Measurements from ENCODE around the gene CDC26.

Gene CDC26

DNA sequence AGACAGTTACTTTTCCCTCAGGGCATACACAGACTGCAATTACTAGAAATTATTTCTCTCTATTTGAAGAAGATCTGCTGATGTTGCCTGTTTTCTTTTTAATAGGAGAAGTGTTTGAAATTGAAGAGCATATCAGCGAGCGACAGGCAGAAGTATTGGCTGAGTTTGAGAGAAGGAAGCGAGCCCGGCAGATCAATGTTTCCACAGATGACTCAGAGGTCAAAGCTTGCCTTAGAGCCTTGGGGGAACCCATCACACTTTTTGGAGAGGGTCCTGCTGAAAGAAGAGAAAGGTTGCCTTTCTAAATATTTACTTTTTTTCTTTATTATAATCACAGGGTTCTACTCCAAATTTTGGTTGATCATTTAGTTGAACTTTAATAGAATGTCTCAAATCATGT lies 3.5 kb upstream of the CDC26 start:
- H3K27ac ChIP-seq (ENCODE audit: low read length, poor library complexity, severe bottlenecking) = no peak overlapping the region
- H2BK120ac ChIP-seq (ENCODE audit: low read depth, low read length) = no peak overlapping the region
- no peak overlapping the region for H3K4me2 ChIP-seq (ENCODE audit: low read length, poor library complexity, severe bottlenecking)
- H3K4ac ChIP-seq (ENCODE audit: low read depth in 1 of 2, low read length in 2 of 2) = no peak overlapping the region
- no peak overlapping the region for H2AFZ ChIP-seq (ENCODE audit: low read depth, low read length)
- H3K4me1 ChIP-seq (ENCODE audit: control insufficient read depth, insufficient read depth, low read depth, low read length) = no peaks in the 10 kb centered on the region
- DNase-seq = no peak
- no peak overlapping the region for H4K91ac ChIP-seq (ENCODE audit: low read length)
- H3K27me3 ChIP-seq (ENCODE audit: control insufficient read depth in 1 of 2, insufficient read depth in 1 of 2, low read length in 2 of 2) = no peaks in the 10 kb centered on the region
- H4K8ac ChIP-seq (ENCODE audit: low read length) = no peak overlapping the region
- H3K79me1 ChIP-seq (replicated peaks; ENCODE audit: low read length, poor library complexity, severe bottlenecking) = peaks cover 17% of the 10 kb centered on the region
- no peaks in the 10 kb centered on the region for H3K9me3 ChIP-seq (ENCODE audit: control insufficient read depth, low read length)
- peaks cover 22 to 65% of the 10 kb centered on the region in 2 experiments for H3K36me3 ChIP-seq (ENCODE audit: control insufficient read depth in 1 of 2, insufficient read depth in 2 of 2, low read depth in 1 of 2, low read length in 2 of 2)
- H3K14ac ChIP-seq (ENCODE audit: low read length in 2 of 2) = no peak overlapping the region
- H3K23ac ChIP-seq (ENCODE audit: low read length in 2 of 2) = no peak overlapping the region
- no peak overlapping the region for H3K18ac ChIP-seq (ENCODE audit: low read depth in 1 of 2, low read length in 2 of 2)
- 97% methylated on average over 4 of the region's 4 CpGs for WGBS
- no peak overlapping the region for H2BK12ac ChIP-seq (ENCODE audit: low read length in 2 of 2)
- peak overlapping the region; percentile 3 for H3K9ac ChIP-seq (ENCODE audit: low read length)
- no peak overlapping the region for H3K4me3 ChIP-seq (ENCODE audit: insufficient read depth in 1 of 2, low read depth in 1 of 2, low read length in 2 of 2)
- no peak overlapping the region for H2BK5ac ChIP-seq (ENCODE audit: low read depth, low read length, poor library complexity, severe bottlenecking)
- H2AK5ac ChIP-seq (ENCODE audit: low read length, severe bottlenecking) = no peak overlapping the region
- H2BK15ac ChIP-seq (ENCODE audit: low read depth, poor library complexity, severe bottlenecking) = no peak overlapping the region

DNA sequence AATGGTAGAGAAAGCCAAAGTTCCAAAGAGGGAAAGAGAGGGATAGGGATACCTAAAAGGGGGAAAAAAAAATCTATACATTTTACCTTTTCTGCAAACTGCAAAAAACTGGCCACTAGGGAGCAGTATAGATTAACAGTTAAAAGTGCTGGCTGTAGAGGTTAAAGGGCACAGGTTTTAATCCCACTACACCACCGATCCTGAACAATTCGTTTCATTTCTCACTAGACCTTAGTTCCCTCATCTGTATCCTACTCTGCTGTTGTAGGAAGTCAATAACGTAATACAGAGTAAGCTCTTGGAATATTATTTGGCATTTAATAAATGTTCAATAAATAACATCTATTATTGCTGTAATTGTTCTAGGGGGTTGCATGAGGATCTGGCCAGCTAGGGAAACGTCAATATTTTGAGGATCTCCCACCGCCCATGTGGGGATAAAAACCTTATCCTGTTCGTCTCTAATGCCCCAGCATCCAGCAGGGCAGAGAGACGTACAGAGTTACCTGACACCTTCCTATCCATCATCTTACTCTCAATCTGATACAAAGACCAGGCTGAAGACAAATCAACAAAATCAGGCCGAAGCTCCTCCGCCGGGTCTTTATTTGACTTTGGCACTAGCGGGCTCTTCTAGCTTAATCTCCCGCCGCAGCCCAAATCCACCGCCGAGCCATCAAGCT lies 757 bp downstream of the CDC26 start:
- Histone ChIP-seq H3K27me3 (ENCODE audit: control insufficient read depth in 1 of 2, insufficient read depth in 1 of 2, low read length in 2 of 2) (no peaks in the 10 kb centered on the region), H3K18ac (ENCODE audit: low read depth in 1 of 2, low read length in 2 of 2) (peak overlapping the region in 1 of 2 experiments; percentile 55), H3K4ac (ENCODE audit: low read depth in 1 of 2, low read length in 2 of 2) (peak overlapping the region in 1 of 2 experiments; percentile 6), H4K91ac (ENCODE audit: low read length) (no peak overlapping the region), H2BK5ac (ENCODE audit: low read depth, low read length, poor library complexity, severe bottlenecking) (peak overlapping the region; percentile 34), H3K9ac (ENCODE audit: low read length) (peak overlapping the region; percentile 98), H2BK15ac (ENCODE audit: low read depth, poor library complexity, severe bottlenecking) (peak overlapping the region; percentile 84), H3K23ac (ENCODE audit: low read length in 2 of 2) (no peak overlapping the region), H2AFZ (ENCODE audit: low read depth, low read length) (no peak overlapping the region), H3K4me2 (ENCODE audit: low read length, poor library complexity, severe bottlenecking) (peak overlapping the region; percentile 95), H2BK12ac (ENCODE audit: low read length in 2 of 2) (peak overlapping the region in 1 of 2 experiments; percentile 31), H4K8ac (ENCODE audit: low read length) (peak overlapping the region; percentile 76), H2BK120ac (ENCODE audit: low read depth, low read length) (peak overlapping the region; percentile 23), H3K14ac (ENCODE audit: low read length in 2 of 2) (no peak overlapping the region), H3K4me3 (ENCODE audit: insufficient read depth in 1 of 2, low read depth in 1 of 2, low read length in 2 of 2) (peak overlapping the region; percentile 65 to 98), H3K79me1 (replicated peaks; ENCODE audit: low read length, poor library complexity, severe bottlenecking) (peaks cover 23% of the 10 kb centered on the region), H3K27ac (ENCODE audit: low read length, poor library complexity, severe bottlenecking) (peak overlapping the region; percentile 84), H3K4me1 (ENCODE audit: control insufficient read depth, insufficient read depth, low read depth, low read length) (no peaks in the 10 kb centered on the region), H3K9me3 (ENCODE audit: control insufficient read depth, low read length) (no peaks in the 10 kb centered on the region), H3K36me3 (ENCODE audit: control insufficient read depth in 1 of 2, insufficient read depth in 2 of 2, low read depth in 1 of 2, low read length in 2 of 2) (peaks cover 26 to 62% of the 10 kb centered on the region in 2 experiments), H2AK5ac (ENCODE audit: low read length, severe bottlenecking) (no peak overlapping the region)
- peak; percentile 80 for DNase-seq
- WGBS = 0% methylated on average over 12 of the region's 15 CpGs

GRCh38 chr9:113269871-113270270 lies 5.5 kb downstream of the CDC26 start:
- Histone ChIP-seq H2AFZ (ENCODE audit: low read depth, low read length) (no peak overlapping the region), H3K27ac (ENCODE audit: low read length, poor library complexity, severe bottlenecking) (no peak overlapping the region), H4K91ac (ENCODE audit: low read length) (no peak overlapping the region), H2AK5ac (ENCODE audit: low read length, severe bottlenecking) (no peak overlapping the region), H3K27me3 (ENCODE audit: control insufficient read depth in 1 of 2, insufficient read depth in 1 of 2, low read length in 2 of 2) (no peaks in the 10 kb centered on the region), H3K4me2 (ENCODE audit: low read length, poor library complexity, severe bottlenecking) (no peak overlapping the region), H3K9ac (ENCODE audit: low read length) (no peak overlapping the region), H3K18ac (ENCODE audit: low read depth in 1 of 2, low read length in 2 of 2) (no peak overlapping the region), H3K23ac (ENCODE audit: low read length in 2 of 2) (no peak overlapping the region), H3K79me1 (replicated peaks; ENCODE audit: low read length, poor library complexity, severe bottlenecking) (peaks cover 19% of the 10 kb centered on the region), H3K4me1 (ENCODE audit: control insufficient read depth, insufficient read depth, low read depth, low read length) (no peaks in the 10 kb centered on the region), H2BK5ac (ENCODE audit: low read depth, low read length, poor library complexity, severe bottlenecking) (no peak overlapping the region), H3K4me3 (ENCODE audit: insufficient read depth in 1 of 2, low read depth in 1 of 2, low read length in 2 of 2) (no peak overlapping the region), H2BK120ac (ENCODE audit: low read depth, low read length) (no peak overlapping the region), H3K14ac (ENCODE audit: low read length in 2 of 2) (no peak overlapping the region), H3K9me3 (ENCODE audit: control insufficient read depth, low read length) (no peaks in the 10 kb centered on the region), H2BK12ac (ENCODE audit: low read length in 2 of 2) (no peak overlapping the region), H4K8ac (ENCODE audit: low read length) (no peak overlapping the region), H2BK15ac (ENCODE audit: low read depth, poor library complexity, severe bottlenecking) (no peak overlapping the region), H3K4ac (ENCODE audit: low read depth in 1 of 2, low read length in 2 of 2) (no peak overlapping the region), H3K36me3 (ENCODE audit: control insufficient read depth in 1 of 2, insufficient read depth in 2 of 2, low read depth in 1 of 2, low read length in 2 of 2) (peaks cover 23 to 75% of the 10 kb centered on the region in 2 experiments)
- no peak for DNase-seq
- 100% methylated on average over 1 of the region's 2 CpGs for WGBS

GRCh38 chr9:113269355-113269754 lies 6.0 kb downstream of the CDC26 start:
- Histone ChIP-seq H3K4me3 (ENCODE audit: insufficient read depth in 1 of 2, low read depth in 1 of 2, low read length in 2 of 2) (no peak overlapping the region), H2BK12ac (ENCODE audit: low read length in 2 of 2) (no peak overlapping the region), H3K9ac (ENCODE audit: low read length) (no peak overlapping the region), H3K79me1 (replicated peaks; ENCODE audit: low read length, poor library complexity, severe bottlenecking) (peaks cover 19% of the 10 kb centered on the region), H2BK15ac (ENCODE audit: low read depth, poor library complexity, severe bottlenecking) (no peak overlapping the region), H3K14ac (ENCODE audit: low read length in 2 of 2) (no peak overlapping the region), H3K18ac (ENCODE audit: low read depth in 1 of 2, low read length in 2 of 2) (no peak overlapping the region), H3K4me2 (ENCODE audit: low read length, poor library complexity, severe bottlenecking) (no peak overlapping the region), H4K91ac (ENCODE audit: low read length) (no peak overlapping the region), H2BK120ac (ENCODE audit: low read depth, low read length) (no peak overlapping the region), H2AK5ac (ENCODE audit: low read length, severe bottlenecking) (no peak overlapping the region), H3K36me3 (ENCODE audit: control insufficient read depth in 1 of 2, insufficient read depth in 2 of 2, low read depth in 1 of 2, low read length in 2 of 2) (peaks cover 23 to 77% of the 10 kb centered on the region in 2 experiments), H4K8ac (ENCODE audit: low read length) (no peak overlapping the region), H2AFZ (ENCODE audit: low read depth, low read length) (no peak overlapping the region), H3K9me3 (ENCODE audit: control insufficient read depth, low read length) (no peaks in the 10 kb centered on the region), H3K23ac (ENCODE audit: low read length in 2 of 2) (no peak overlapping the region), H3K4ac (ENCODE audit: low read depth in 1 of 2, low read length in 2 of 2) (no peak overlapping the region), H3K27me3 (ENCODE audit: control insufficient read depth in 1 of 2, insufficient read depth in 1 of 2, low read length in 2 of 2) (no peaks in the 10 kb centered on the region), H3K27ac (ENCODE audit: low read length, poor library complexity, severe bottlenecking) (no peak overlapping the region), H2BK5ac (ENCODE audit: low read depth, low read length, poor library complexity, severe bottlenecking) (no peak overlapping the region), H3K4me1 (ENCODE audit: control insufficient read depth, insufficient read depth, low read depth, low read length) (no peaks in the 10 kb centered on the region)
- 100% methylated on average over 1 of the region's 2 CpGs for WGBS
- DNase-seq = peak; percentile 16
